ENCODE measurements around the gene LIPA.
"Not testable (repeated sequence)": the region's sequence is repeated elsewhere in the genome, so short reads cannot be mapped to it uniquely, and the experiment has no call there.

LIPA gene

DNA sequence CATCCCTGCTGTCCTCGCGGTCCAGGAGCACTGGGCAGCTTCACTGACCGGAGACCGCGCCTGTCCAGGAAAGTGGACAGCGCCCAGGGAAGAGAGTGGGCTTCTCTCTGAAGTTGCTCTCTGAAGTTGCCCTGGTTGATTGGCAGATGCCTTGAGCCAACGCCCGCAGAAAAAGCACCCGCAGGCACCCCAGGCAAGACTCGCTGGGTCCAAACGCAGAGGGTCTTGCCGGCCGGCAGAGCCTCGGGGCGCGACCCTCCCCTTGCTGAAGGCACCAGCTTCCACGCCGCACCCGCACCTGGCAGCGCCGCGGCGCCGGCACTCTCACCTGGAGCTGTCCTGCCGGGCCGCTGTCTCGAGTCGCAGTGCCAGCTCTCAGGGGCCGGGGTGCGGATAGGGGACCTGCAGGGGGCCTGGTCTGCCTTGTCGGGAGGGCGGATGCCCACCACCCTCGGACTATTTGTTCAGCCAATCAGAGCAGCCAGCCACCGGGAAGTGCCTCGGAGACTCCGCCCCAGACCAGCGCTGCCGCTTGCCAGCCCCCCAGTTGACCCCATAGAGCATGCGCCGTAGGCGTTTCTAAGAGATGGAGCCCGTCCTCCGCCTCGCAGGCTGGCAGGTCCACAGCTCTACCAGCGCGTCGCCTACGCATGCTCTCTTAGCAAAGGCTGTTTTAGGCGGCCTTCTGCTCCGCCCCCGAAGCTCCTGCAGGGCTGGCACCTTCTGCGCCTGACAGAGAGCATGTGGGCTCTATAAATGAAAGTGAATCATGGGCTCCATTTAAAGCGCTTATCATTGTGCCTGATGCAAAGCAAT lies at the start of gene LIPA:
TSS of gene LIPA (minus strand) at position 367 of the 816 bp plus-strand sequence. CDS start 4,127 bp downstream, outside the sequence.
- peak; percentile 93 for DNase-seq

- no peak for DNase-seq
Measured at GRCh38 chr10:89301232-89301631, 49.7 kb upstream of the LIPA start.

DNA sequence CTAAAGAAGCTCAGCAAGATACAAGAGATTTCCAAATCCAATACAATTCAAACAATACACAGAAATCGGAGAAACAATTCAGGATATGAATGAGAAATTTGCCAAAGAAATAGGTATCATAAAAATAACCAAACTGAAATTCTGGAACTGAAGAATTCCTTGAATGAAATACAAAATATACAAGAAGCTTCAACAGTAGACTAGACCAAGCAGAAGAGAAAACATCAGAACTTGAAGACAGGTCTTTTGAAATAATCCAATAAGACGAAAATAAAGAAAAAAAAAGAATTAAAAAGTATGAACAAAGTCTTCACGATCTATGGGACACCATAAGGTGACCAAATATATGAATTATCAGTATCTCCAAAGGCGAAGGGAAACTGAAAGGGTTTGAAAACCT lies 47.5 kb upstream of the LIPA start:
- no peak for DNase-seq

DNA sequence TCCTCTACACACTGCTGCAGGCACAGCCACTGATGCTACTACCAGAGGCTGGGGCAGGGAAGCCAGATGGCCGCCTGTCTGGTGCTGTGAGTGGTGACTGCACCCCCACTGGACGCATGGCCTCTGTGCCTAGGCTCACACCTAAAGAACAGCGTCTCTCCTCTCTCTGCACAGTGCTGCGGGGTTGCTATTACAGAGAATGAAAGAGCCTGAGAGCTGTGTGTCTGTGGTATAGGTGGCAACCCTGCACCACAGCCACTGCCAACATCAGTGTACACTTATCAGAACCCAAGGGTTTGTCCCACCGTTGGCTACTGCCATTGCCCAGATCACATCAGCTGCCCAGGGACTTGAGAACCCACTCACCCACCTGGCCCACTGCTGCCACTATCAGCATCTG lies 46.2 kb upstream of the LIPA start:
- no peak for DNase-seq

DNA sequence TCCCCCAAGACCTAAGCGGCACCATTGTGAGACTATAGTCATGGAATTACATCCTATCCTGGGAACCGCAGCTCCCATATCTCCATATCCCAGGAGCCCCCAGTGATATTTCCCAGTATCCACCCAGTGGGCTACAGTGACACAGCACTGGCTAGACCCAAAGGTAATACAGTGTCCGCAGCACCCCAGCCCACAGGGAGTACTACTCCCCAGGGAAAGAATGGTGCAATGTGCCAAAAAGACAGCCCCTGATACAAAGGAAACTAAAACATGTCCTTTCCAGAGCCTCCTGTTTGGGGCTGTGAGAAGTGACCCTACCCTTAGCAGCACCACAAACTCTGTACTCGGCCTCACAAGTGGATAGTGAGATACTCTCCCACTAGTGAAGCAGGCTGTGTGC lies 45.8 kb upstream of the LIPA start:
- no peak for DNase-seq

- DNase-seq: no peak
Measured at GRCh38 chr10:89296220-89296648, 44.7 kb upstream of the LIPA start.

DNA sequence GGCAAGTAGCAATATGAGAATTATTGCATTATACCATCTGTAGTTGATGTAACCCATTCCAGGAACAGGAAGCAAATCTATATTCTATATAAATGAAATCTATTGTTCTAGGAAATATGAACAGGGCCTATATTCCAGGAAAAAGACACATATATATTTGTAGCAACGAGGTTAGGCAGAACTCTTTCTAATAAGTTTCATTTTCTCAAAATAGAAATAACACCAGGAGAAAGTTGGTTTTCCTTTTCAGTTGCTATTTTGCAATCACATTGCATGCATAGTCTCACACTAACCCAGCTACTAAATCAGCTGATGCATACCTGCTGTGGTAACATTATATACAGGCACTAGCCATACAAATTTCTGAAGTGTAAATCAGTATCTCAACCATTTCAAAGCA lies 44.0 kb upstream of the LIPA start:
- no peak for DNase-seq

DNA sequence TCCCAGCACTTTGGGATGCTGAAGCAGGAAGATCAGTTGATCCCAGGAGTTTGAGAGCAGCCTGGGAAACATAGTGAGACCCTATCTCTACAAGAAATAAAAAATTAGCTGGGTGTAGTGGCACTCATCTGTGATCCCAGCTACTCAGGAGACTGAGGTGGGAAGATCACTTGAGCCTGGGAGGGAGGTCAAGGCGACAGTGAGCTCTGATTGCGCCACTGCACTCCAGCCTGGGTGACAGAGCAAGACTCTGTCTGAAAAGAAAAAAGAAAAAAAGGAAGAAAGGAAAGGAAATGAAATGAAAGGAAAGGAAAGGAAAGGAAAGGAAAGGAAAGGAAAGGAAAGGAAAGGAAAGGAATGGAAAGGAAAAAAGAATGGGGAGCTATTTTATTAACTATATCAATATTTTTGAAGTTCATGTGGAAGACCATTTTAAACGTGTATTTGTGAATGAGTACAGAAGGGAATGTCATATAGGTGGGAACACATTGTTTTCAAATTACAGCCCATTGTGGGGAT lies 43.2 kb upstream of the LIPA start:
- DNase-seq: no peak

GRCh38 chr10:89285303-89285702 lies 33.7 kb upstream of the LIPA start:
- not testable (repeated sequence) for DNase-seq

- not testable (repeated sequence) for DNase-seq
Measured at GRCh38 chr10:89284711-89285110, 33.1 kb upstream of the LIPA start.

GRCh38 chr10:89283936-89284475 lies 32.4 kb upstream of the LIPA start:
- no peak for DNase-seq

DNA sequence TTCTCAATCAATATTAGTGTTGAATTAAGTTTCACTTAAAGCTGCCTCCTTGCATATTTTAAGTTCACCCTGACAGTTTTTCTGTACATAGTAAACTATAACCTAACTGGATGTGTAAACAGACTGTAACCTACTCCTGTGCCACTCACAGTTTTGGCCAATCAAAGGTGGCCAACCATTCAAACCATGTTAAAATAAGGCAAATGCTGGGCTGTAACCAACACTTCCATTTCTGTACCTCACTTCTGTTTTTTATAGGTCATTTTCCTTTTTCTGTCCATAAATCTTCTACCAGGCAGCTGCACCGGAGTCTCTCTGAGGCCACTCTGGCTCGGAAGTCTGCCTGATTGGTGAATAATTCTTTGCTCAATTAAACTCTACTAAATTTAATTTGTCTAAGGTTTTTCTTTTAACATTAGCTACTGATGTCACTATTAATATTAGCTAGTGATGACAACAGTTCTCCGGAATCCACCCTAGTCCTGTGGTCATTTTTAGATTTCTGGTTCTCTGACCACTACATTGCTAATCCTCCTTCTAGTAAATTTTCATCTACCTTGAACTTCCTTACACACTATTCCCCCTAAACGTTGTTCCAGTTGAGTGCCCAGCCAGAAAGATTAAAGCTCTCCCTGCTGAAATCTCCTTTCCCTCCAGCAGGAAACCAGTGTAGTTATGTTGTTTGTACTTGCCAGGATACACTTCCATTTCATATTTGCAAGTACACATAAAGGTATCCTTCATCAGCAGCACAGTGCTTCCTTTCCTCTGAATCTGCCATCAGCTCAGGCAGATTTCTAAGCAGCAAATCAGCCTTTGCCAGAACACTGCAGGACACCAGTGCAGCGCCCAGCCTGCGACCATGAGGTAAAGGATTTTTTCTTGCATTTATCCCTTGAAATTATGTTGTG lies 31.7 kb upstream of the LIPA start:
- DNase-seq: no peak

DNA sequence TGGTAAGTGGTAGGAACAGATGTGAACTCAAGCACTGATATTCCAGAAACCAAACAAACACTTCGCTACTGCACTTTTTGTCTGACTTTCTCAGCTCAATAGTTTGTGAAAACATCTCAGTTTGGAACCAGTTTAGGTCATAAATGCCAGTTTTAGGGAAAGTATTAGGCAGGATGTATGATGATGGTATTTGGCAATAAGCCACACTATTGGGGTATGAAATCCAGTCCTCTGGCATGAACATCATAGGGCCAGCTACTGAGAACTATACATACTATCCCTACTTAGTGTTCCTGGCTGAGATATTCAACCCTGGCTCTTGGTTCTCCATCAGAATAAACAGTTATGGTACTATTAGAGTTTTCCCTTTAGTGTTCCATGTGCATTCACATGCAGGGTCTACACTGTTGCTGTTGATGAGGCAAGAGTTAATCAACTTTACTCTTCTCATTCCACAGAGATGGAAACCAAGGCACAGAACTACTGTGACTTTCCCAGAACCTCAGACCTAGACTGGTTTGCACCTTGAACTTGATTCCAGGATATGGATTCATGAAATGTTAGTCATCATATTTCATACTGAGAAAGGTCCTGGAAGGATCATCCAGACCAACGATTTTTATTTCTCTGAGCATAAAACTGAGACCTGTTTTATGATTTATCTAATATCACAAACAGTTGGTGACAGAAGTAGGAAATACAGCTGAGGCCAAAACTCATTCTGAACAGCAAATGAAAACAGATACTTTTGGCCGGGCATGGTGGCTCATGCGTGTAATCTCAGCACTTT lies 30.2 kb upstream of the LIPA start:
- no peak for DNase-seq

GRCh38 chr10:89280508-89280907 lies 28.9 kb upstream of the LIPA start:
- DNase-seq: no peak

GRCh38 chr10:89279421-89279869 lies 27.9 kb upstream of the LIPA start:
- no peak for DNase-seq

DNA sequence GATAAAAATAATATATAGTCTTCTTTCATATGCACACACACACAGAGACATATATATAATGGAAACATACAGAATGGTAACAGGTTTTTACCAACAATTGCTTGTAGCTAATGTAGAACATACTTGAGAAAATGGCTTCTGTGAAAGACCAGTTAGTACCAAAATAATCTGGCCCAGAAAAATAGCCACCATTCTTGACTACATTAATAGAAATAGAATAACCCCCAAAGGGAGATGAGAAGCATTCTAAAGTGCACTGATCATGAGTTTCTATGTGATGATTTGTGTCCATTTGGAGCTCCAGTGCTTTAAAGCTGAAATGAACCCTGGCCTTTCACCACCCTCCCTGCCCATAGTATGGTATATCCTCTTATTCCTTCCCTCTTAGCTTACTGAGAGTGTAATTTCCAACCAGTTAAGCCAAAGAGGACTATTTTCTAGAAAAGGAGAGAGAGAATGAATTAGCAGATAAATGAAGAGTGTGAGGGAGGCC lies 27.4 kb upstream of the LIPA start:
- DNase-seq: no peak

DNA sequence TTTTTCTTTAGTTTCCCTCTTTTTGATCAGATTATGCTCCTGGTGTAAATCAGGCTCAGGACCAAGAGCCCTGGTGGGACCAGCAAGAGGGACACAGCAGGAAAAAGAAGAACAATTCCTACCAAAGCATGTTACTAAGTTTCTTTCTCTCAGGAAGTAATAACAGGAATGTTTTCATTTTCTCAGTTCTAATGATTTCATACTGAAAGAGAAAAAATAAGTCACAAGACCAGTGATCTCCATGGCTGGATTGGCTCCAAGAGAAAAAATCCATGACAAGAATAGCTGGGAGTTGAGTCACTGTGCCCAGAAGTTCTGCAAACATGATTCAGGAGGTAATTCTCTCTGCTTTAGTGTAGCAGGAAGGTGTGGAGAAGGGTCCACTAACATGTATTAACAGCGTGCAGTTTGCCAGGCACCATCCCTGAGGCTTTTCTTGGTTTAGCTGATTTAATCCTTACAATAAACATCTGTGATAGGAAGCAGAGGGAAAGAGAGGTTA lies 26.5 kb upstream of the LIPA start:
- no peak for DNase-seq

- DNase-seq: no peak
Measured at GRCh38 chr10:89275383-89275782, 23.8 kb upstream of the LIPA start.

- DNase-seq: no peak
Measured at GRCh38 chr10:89274928-89275327, 23.4 kb upstream of the LIPA start.

DNA sequence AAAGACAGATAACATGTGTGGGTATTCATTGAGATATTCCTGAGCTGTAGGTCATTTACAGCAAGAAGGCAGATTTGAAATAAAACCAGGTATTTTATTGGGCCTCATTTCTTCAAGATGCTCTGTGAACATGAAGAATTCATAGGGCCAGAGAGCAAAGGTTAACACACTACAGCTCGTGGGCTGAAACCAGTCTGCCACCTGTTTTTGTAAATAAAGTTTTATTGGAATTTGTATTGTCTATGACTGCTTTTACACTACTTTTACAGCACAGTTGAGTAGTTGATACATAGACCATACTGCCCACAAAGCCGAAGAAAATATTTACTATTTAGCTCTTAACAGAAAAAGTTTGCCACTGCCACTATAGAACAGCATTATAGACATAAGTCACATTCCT lies 22.1 kb upstream of the LIPA start:
- no peak for DNase-seq

DNA sequence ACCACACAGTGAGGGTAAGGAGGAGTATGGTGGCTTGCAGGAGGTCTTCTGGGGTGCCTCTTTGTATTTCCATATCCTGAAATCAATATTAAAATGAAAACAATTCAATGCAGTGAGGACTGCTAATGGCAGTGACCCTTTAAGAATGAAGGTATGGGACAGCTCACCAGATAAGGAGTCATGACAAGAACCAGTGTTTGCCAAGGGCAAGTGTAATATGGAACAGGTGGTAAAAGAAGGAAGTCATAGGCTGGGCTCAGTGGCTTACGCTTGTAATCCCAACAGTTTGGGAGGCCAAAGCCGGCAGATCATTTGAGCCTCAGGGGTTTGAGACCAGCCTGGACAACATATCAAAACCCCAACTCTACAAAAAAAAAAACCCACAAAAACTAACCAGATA lies 20.0 kb upstream of the LIPA start:
- no peak for DNase-seq

- DNase-seq: no peak
Measured at GRCh38 chr10:89270153-89270483, 18.5 kb upstream of the LIPA start.
